GM18873 (cell line): Measurements from ENCODE around the gene RNASE13.
"Not testable (repeated sequence)": the region's sequence is repeated elsewhere in the genome, so short reads cannot be mapped to it uniquely, and the experiment has no call there.

ENCODE experiments used
- ATAC-seq: cut with Tn5 transposase; IDR thresholded peaks from one replicate; pipeline ENCODE4 v1.9.1; 2021; ENCODE audit warnings: mild to moderate bottlenecking, moderate library complexity, moderate number of reproducible peaks; ENCODE audit not compliant: unreplicated experiment, low FRiP score

Gene RNASE13

GRCh38 chr14:20997564-20997963 is 37.0 kb downstream of the RNASE13 start:
- ATAC-seq = no peak

GRCh38 chr14:20997115-20997514 is 37.5 kb downstream of the RNASE13 start:
- ATAC-seq = no peak

- ATAC-seq = no peak
Measured at GRCh38 chr14:20996521-20996920, 38.1 kb downstream of the RNASE13 start.

- ATAC-seq = peak; percentile 95
Measured at GRCh38 chr14:20989787-20990600, 44.6 kb downstream of the RNASE13 start, which contains the start of gene METTL17. METTL17 (plus strand) TSS chr14:20989980; CDS start chr14:20990003, 23 bp downstream.

- ATAC-seq = no peak
Measured at GRCh38 chr14:20989471-20989786, 45.2 kb downstream of the RNASE13 start.

GRCh38 chr14:20988717-20989470 is 45.7 kb downstream of the RNASE13 start:
- no peak for ATAC-seq

GRCh38 chr14:20986811-20987210 is 47.8 kb downstream of the RNASE13 start:
- ATAC-seq = no peak

- ATAC-seq = not testable (repeated sequence)
Measured at GRCh38 chr14:20985650-20986049, 49.0 kb downstream of the RNASE13 start.
